Stimulated activated CD4-positive, alpha-beta T cell treated with anti-CD3 and anti-CD28 coated beads, TNF-alpha, amount 100 ng/mL, for 1 hour (primary cell): Measurements from ENCODE around the gene PET117.
"Not testable (repeated sequence)": the region's sequence is repeated elsewhere in the genome, so short reads cannot be mapped to it uniquely, and the experiment has no call there.

ENCODE experiments used
- DNase-seq, 3 donors: peaks; one replicate each; pipeline ENCODE4 v3.0.0-alpha.2; 2020; ENCODE audit warnings: low read depth in 3 of 3, low spot score in 1 of 3

PET117 gene

DNA sequence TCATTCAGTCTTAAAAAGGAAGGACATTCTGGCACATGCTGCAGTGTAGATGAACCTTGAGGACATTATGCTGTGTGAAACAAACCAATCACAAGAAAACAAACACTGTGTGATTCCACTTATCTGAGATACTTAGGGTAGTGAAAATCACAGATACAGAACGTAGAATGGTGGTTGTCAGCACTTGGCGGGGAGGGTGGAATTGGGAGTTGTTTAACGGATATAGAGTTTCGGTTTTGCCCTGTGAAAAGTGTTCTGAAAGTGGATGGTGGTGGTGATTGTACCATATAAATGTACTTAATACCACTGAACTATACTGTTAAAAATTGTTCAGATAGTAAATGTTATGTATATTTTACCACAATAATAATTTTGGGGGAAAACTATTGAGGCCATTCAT is 18.4 kb downstream of the PET117 start:
- DNase-seq = no peak

DNA sequence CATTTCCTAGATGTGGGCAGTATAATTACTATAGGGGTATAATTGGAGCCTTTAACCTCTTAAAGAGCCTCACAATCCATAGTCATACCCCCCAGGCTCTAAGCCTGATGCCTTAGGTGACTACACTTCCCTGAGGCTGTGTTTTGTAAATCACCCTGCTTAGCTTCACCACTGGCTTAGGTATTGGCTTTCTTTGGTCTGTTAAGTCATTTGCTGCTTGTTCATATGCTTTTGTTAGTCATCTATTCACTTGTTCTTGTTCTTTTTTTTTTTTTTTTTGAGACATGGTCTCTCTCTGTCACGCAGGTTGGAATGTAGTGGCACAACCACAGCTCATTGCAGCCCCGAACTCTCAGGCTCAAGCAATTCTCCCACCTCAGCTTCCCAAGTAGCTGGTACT is 26.7 kb downstream of the PET117 start:
- no peak for DNase-seq

DNA sequence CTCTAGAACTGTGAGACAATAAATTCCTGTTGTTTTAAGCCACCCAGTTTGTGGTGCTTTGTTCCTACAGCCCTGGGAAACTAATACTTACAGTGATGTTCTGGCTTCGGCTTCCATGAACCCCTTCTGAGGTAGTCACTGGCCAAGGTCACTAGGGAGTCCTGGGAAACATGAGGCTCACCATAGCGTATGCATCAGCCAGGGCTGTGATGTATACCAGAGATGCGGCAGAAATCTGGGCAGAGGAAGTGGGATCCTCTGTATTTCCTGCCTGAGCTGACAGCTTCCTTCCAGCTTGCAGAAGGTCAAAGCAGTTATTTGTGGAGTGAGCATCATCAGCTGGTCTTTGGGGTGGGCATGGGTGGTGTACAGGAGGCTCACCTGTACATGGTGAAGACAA is 27.9 kb downstream of the PET117 start:
- DNase-seq = no peak

DNA sequence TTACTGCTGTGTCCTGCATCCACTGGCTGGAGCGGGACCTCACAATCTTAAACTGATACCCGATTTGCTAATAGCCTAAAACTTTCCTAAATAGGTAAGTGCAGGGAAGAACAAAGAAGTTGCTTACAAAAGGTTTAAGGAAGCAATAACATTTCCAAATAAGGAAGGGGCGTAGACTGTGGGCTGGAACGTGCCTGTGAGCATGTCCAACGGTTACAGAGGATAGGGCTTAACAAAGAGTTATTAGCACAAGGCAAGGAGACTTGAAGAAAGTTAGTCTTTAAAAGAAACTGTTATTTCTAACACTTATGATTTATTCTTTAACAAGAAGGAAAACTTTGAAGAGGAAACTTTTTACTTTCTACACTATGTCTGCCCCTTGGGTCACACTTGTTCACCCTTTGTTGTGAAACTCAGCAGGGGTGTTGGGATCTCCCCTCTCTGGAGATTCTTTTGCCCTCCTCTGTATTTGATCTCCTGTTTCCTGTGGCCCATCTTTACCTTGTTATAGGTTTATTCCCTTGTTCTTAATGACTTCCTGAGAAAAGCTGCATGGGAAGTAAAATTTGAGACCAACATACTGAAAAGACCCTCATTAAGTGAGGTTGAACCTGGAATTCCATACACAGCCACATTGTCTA is 28.7 kb downstream of the PET117 start:
- no peak for DNase-seq

DNA sequence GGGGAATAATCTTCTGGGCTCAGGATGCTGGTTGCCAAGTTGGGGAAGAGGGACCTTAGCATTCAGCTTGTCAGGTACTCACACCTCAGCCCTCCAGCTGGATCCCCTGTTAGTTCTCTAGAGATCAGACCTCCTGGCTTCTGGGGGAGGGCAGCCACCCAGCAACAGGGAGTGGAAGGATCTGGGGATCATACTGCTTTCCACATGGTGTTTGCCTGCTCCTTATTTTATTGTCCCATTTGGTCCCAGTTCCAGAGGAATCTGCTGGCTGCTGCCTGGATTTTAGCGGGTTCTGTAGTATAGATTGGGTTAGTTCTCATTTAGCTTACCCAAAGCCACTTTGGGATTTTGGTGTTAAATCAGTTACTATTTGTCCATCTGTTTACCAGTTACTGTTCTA is 29.3 kb downstream of the PET117 start:
- no peak for DNase-seq

DNA sequence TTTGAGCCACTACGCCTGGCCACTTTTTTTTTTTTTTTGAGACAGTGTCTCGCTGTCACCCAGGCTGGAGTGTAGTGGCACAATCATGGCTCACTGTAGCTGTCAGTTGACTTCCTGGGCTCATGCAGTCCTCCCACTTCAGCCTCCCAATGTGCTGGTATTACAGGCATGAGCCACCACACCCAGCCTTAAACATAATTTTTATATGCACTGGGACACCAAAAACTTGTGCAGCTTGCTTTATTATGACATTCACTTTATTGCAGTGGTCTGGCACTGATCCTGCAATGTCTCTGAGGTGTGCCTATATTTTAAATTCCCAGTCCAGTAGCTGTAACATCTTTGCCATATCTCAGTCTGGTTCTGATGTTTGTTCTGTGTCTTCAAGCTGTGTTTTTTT is 34.7 kb downstream of the PET117 start:
- DNase-seq = no peak

DNA sequence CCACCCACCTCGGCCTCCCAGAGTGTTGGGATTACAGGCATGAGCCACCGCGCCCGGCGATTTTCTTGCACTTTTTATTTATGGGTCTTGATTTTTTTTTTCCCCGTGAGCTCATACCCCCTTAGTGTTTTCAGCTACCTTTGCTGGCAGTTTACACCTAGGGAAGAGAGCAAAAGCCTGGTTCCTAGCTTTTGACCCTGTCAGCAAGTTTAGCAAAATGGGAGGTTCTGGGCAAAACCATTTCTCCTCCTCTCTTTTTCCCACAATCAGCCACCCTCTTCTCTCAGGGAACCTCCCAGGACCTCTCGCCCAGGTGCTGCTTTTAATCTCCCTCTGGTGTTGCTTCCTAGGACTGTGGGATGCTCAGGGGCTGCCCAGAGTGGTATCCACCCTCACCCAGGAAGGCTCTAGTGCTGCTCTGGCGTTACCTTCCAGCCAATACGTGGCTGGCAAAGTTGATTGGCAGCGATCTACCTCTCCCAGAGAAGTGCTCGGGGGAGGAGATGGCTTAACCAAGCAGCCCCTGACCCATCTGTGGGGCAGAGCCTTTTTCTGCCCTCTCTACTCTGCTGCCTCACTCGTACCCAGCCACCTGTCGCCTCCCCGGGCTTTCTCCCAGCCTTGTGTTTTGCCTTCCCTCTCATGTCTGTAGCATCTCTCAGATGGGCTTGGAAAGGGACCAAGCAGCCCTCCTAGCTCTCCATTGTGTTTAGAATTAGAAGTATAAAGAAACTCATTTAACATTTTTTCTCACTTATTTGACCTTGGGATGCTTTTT is 37.4 kb downstream of the PET117 start:
- DNase-seq = no peak

DNA sequence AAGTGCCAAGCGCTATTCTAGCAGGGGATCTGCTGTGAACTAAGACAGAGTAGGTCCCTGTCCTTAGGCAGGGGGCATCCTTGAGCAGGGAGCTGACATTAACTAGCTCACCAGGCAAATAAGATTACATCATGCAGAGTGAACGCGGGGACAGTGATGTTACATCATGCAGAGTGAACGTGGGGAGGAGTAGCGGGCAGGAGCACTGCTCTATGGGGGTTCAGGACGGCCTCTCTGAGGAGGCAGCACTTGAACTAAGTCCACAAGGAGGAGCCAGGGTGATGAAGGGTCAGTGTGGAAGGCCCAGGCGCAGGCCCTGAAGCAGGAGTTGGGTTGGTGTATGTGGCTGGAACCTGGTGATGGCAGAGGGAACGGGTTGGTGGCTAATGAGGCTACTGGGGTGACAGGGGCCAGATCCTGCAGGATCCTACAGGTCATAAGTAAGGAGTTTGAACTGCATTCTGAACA is 38.7 kb downstream of the PET117 start:
- DNase-seq = no peak

DNA sequence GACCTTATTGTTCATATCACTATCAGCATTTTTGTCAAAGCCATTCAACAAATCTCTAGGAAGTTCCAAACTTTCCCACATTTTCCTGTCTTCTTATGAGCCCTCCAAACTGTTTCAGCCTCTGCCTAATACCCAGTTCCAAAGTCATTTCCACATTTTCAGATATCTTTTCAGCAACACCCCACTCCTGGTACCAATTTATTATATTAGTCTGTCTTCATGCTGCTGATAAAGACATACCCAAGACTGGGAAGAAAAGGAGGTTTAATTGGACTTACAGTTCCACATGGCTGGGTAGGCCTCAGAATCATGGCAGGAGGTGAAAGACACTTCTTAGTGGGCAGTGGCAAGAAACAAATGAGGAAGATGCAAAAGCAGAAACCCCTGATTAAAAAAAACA is 42.7 kb downstream of the PET117 start:
- not testable (repeated sequence) for DNase-seq

DNA sequence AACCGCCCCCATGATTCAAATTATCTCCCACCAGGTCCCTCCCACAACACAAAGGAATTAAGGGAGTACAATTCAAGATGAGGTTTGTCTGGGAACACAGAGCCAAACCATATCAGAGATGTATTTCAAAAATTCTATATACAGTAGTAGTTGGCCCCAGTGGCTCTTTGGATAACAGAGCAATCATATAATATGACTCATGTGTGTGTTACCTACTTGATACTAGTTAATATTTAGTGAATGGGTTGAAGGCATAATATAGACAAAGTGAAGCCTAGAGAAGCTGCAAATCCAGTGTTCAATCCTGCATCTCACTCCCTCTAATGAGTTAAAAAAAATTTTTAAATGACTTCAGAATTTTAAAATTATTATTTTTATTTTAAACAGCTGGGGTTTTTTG is 43.2 kb downstream of the PET117 start:
- no peak for DNase-seq

DNA sequence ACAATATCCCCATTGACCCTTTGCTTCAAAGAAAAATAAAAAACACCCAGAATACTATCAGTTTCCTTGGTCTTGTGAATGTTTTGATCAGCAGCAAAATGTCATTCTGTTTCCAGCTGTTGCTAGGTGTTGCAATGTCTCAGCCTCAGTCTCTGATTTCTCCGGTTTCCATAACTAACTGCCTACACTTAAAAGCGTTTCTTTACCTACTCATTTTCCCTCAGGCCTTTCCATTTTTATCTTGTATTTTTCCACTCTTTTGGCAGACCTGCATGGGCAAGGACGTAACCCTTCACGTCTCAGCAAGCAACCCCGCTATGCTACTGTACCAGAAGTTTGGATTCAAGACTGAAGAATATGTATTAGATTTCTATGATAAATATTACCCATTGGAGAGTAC is 49.4 kb downstream of the PET117 start:
- no peak for DNase-seq

DNA sequence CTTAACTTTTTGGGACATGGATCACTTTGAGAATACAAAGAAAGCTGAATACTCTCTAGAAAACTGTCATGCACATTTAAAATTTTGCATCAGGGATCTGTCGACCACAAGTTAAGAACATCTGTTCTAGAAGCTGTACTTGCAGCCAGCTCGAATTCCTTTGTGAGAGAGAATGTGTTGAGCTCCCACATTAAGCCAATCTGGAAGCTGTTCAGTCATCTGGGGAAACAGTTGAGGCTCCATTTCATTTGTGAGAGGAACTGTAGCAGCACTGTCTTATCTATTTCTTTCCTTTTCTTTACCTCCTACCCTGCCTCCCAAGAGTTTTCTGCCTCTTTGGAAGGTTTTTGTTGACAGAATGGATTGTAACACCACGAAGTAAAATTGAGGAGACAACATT is 50.8 kb downstream of the PET117 start:
- DNase-seq = no peak

DNA sequence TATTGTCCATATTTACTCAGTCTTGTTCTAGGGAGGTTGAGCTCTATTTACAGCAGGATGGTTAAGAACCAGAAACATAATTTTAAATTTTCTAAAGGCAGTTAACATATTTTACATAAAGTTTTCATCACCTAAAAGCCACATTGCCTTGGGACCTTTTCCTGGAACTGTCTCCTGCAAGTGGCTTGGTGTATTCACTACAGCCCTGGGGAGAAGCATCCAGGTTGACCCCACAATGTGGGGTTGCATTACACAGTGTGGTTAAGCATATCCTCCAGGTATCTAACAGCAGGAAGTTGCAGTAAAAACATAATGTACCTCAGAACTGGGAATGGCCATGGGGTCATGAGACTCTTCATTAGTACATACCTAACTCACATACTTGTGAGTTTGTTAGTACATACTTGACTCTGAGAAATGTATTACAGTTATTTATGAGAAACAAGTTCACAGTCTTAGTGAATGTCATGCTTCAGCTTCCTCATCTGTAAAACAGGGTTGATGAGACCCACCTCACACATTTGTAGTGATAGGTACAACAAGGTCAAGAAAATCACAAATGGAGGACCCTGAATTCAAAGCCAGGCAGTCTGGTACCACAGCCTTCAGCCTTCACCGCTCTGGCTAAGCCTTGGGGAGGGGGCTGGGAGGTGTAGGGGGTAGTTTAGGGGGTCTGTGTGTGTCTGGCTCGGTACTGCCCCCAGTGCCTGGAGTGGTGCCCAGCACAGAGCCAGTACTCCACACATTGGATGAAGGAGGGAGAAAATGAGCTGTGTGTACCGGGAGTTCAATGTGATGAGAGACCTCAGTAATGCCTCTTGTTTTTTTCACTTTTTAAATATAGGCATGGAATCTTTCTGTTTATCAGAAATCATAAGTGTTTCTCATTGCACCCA is 52.9 kb downstream of the PET117 start:
- no peak for DNase-seq

DNA sequence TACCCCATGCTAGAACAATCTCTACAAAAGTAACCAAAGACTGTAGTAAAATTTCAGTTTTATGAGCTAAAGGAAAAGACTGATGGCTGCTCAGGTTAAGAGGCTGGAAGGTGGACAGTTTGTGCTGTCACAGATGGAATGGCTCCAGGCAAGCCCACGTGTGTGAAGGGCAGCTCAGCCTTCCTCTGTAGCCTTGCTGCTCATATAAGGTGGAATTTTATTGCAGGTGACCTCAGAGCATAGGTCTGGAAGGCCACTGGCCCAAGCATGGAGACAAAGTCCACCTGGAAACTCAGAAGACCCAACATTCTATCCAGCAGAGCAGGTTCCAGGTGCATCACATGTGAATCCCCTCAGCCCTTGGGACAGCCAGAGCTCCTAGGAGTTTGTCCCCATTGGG is 53.6 kb downstream of the PET117 start:
- DNase-seq = no peak
